Measurements from ENCODE around the gene EIF4A2.

- no peak for TF ChIP-seq CTCF (conservative IDR thresholded peaks at IDR 0.05)
- TF ChIP-seq EZH2 (IDR thresholded peaks at IDR 0.05; ENCODE audit: low read depth) = no peak
Observed at GRCh38 chr3:186810336-186810996, 27.1 kb downstream of the EIF4A2 start.
